ENCODE results near the gene POLRMT.

POLRMT gene

GRCh38 chr19:567296-567900, 65.9 kb downstream of the POLRMT start:
- in situ Hi-C loops (cut with MboI; ENCODE audit: low sequenced_read_pairs), result no loop called here

Measured in HL-60/S4 treated with retinoic acid at 250 ng/mL for 4 days and 3 days (cell line).